ENCODE results near the gene SORCS3. TPM values are rescaled to one million over a fixed set of nuclear protein-coding genes. Genes with fewer than 3 reads are reported as not detected.
A peak's percentile ranks its signal among the peaks of the same experiment; 100 is the strongest.

SORCS3 gene
- total RNA-seq, 1 donor from 2014 or later: 0.19 TPM

DNA sequence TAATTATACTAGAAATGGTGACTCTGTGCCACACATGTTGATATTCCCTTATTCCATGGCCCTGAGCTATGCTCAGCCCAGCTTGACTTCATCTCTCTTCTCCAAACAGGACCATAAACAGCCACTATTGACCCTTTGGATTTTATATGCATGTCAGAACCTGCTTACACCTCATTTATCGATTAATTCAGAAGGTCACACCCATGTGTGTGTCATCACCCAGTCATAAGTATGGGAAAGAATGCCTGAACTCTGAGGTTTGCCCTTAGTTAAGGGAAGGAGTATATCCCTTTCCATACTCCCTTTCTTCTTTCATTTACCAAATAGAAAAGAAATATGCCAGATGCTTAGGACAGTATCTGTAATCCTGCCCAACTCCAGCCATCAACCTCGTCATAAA is 602.3 kb downstream of the SORCS3 start:
- ATAC-seq (ENCODE audit: poor library complexity) (no peak), DNase-seq (no peak)
- intact Hi-C loops (cut with DNase I): no loop called here

DNA sequence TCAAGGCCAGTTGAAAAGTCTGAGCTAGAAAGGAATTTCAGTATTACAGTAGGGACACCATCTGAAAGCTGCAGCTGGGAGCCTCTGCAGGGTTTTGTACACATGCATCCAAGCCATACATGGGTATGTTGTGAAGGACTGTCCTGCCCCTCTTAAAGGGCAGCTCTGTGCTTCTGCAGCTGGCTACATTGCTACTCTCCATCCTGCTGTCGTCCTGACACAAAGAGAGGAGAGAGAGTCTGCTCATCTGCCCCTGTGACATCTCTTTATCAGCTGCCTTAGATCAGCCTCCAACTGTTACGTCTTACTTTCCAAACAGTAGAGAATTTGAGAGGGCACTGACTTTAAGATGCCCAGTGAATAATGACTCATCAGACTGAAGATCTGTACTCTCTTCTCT is 602.7 kb downstream of the SORCS3 start:
- DNase-seq: no peak
- ATAC-seq (ENCODE audit: poor library complexity): no peak
- intact Hi-C loops (cut with DNase I): no loop called here

DNA sequence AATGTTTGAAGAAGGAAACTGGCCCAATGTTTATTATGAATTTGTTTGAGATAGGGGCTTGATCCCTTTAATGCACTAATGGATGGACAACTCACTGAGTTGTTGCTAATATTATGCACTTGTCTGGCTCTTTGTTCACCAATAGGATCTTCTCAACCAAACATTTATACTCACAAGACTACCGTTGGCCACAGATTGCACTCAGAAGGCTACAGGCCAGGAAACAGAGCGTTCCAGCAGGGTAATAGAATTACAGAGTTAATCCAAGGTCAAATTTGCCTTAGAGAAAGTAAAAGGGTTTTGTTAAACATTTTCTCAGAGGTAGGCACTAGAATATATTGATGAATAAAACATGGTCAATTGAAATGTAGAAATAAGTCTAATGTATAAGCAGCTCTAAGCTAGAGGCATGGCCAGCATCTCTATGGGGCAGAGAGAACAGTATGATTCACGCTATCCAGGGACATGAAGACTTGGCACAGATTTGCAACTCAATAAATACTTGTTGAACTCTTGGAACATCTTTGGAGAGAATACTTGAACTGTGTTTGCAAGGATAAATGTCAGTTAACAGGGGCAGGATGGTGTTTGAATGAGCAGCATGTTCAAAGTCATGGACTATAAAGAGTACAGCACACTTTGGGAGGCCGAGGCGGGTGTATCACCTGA is 606.9 kb downstream of the SORCS3 start:
- intact Hi-C loops (cut with DNase I): no loop called here
- peak; percentile 79 for ATAC-seq (ENCODE audit: poor library complexity)
- no peak for DNase-seq

DNA sequence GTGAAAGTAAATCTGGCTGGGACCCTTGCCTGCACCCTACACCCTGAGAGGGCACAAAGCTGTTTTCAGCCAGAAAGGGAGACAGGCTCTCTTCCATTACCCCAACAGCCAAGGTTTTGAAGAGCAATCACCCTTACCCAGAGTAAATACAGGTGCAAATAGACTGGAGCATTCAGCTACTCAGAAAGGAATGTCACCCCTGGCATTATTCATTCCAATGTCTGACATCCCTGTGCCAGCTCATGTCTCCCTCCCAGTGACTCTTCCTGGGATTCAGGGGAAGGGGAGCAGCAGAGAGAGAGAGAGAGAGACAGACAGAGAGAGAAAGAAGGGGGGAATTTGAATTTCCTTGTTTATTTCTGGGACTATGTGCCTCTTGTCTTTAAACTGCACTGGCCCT is 611.8 kb downstream of the SORCS3 start:
- ATAC-seq (ENCODE audit: poor library complexity) (peak; percentile 36), DNase-seq (no peak)
- intact Hi-C loops (cut with DNase I): no loop called here

DNA sequence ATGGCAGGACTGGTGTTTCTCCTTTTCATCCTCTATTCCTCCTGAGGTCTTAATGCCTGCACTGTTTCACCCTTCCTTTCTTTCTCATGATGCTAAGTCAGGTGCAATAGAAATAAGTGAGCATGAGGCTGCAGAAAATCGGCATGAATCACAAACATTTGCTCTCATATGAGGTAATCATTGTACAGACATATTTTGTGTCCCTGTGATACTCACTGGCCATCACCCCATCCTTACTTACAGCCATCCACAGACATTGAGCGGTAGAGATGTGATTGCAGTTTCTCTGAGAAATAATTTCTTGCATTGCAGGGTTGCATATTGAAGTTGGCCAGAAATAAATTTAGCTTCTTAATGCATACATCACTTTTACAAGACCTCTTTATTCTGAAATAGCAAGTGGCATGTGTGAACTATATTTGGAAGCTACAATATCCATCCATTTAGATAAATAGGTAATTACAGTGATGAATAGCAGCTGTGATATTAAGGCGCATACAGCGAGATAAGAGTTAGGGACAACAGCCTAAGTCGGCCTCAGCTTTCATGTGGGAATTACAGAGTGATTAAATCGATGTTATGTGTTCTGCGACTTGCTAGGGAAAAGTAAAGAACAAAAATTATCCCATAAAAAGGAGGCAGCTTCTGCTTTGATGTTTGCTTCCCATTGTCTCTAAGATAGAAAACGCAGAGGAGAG is 612.6 kb downstream of the SORCS3 start:
- no peak for DNase-seq
- intact Hi-C loops (cut with DNase I): no loop called here
- no peak for ATAC-seq (ENCODE audit: poor library complexity)

DNA sequence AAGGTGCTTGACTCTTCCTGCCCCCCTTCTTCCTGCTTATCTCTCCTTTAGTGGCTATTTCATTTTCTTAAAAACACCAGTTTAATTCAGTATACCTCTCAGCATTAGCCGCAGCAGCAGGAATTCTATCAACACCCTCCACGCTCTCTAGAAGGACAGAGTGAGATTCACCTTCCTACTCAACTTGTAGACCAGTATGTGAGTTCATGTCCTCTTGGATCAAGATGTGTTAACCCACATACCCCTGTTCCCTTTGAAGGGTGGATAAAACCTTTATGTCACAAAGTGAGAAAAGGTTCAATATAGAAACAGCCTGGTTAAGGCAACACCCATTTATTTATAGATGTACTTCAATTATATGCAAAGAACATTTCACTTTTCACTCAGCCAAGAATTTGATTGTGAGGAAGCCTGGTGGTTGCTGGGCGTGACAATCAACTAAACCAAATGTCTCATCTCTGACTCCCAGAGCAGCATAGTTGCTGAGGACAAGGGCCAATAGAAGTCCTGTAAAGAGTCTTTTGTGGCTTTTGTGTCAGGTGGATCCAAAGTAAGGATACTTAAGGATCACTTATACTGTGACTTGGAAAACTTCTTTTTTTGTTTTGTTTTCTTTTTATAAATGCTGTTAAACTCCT is 617.1 kb downstream of the SORCS3 start:
- no peak for DNase-seq
- peak; percentile 83 for ATAC-seq (ENCODE audit: poor library complexity)
- intact Hi-C loops (cut with DNase I): no loop called here

DNA sequence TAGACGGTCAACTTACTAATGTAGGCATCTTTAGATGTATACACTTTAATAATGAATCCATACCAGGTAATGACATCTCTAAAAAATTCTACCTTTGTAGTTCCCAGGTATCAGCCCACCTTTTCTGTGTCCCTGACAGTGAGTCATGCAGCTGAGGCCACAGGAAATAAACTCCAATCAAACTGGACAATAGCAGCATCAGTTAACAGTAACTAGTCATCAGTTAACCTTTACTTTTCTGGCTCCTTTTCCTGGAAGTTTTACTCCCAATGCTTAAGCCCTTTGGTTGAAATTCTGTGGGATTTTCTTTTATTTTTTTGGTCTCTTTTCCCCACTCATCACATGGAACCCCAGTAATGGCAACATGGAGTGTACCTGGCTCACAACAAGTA is 617.6 kb downstream of the SORCS3 start:
- ATAC-seq (ENCODE audit: poor library complexity) (no peak), DNase-seq (no peak)
- intact Hi-C loops (cut with DNase I): no loop called here

DNA sequence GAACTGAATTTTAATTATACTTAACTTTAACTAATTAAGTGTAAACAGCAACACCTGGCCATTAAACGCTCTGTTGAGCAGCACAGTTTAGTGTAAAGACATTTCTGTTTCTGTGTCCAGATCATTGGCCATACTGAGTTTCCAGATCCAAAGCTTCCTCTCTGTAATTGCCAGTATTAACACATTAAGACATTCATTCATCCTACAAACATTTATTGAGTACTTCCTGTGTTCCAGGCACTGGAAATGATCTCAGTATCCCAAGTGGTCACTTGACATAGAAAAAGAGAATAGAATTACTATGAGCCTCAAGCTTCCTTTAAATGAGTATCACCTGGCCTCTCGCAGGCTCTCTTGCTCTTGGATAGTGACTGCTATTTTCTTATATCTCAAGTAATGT is 618.1 kb downstream of the SORCS3 start:
- ATAC-seq (ENCODE audit: poor library complexity): no peak
- no peak for DNase-seq
- intact Hi-C loops (cut with DNase I): no loop called here

DNA sequence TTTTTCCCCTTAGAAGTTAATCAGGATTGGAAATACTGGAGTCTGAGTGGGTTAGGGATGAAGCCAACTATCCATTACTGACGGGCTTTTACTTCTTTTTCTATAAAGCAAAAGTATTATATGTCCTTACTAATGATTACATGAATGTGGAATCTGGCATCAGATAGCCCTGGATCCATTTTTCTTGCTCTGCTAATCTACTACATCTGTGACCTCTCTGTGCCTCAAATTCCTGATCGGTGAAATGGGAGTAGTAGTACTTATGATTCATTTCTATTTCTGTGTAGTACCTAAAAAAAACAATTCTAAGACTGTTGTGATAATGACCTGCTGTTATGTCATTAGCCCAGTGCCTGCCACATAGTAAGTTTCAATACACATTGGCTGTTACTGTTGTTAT is 621.6 kb downstream of the SORCS3 start:
- intact Hi-C loops (cut with DNase I): no loop called here
- DNase-seq: no peak
- ATAC-seq (ENCODE audit: poor library complexity): no peak

DNA sequence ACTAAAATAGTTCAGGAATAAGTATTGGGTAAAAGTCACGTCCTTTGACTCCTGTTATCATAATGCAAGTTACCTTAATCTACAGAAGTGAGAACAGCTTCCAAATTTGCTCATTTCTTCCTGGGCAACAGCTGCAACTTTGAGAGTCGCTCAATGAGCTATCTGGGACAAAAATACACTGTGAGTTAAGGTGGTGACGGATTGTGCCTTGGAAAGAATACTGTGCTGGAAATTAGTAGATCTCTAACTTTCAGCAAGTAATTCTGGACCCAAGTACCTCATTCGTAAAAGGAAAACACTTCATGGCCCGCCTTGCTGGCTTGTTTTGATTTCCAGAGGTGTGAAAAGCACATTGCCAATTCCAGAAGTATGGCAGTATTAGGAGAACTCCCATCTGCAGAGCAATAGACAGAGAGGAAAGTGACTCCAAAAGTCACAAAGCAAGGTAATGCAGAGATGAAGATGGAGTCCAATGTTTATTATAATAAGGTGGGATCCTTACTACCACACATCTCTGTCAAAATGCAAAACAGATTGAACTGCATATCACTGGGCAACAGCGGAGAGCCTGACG is 626.0 kb downstream of the SORCS3 start:
- DNase-seq: no peak
- intact Hi-C loops (cut with DNase I): no loop called here
- ATAC-seq (ENCODE audit: poor library complexity): peak; percentile 90

DNA sequence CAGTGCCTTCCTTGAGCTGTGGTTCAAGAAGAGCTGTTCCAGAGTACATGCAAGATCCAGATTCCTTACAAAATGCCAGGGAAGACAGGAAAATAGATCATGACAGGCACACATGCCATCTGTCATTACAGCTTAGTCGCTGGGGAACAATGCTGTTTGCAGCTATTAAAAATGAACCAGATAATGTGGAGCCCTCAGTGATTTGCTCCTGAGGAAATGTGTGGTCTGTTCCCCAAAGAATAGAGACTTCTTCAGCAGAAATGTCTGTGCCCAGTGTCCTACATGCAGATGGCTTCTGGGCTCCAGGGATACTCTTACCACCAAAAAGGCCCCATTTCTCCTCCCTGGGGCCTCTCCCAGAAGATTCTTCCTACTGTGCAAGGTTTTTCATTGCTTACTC is 627.9 kb downstream of the SORCS3 start:
- ATAC-seq (ENCODE audit: poor library complexity) (no peak), DNase-seq (no peak)
- intact Hi-C loops (cut with DNase I): no loop called here

DNA sequence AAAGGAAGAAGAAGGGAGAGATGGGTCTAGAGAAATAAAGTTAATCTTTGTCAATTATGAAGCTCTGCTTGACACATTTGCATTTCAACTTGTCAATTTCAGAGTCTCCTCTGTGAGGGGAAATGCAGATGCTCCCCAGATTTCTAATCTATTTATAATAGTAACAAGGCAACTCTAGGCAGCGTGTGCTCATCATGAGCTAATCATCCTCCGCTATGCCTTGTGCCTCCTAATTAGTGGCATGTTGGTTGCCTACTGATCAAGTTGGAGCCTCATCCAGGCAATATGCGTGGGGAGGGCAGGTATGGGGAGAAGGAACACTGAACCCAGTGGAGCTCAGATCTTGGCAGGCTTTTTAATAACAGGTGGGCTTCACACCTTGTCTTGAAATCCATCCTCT is 628.6 kb downstream of the SORCS3 start:
- ATAC-seq (ENCODE audit: poor library complexity) (no peak), DNase-seq (no peak)
- intact Hi-C loops (cut with DNase I): no loop called here

DNA sequence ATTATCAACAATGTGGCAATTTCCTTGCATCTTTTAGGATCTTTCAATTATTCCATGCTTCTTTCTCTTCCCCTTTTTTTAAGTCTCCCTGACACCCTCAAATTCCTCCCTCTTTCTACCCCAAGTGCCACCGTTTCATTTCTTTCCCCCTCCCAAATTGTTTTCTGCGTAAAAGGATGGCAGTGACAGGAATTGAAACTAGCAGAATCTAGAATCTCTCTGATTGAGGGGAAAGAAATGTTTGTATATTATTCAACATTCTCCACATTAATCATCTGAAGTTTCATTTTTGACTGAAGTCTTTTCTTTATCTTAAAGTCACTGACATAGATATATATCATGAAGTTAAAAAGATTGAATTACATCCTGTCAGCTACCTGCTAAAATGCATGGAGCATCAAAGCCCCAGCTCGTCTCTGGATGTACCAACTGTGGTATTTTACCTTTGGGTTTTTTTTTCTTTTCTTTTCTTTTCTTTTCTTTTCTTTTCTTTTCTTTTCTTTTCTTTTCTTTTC is 633.5 kb downstream of the SORCS3 start:
- DNase-seq: no peak
- no peak for ATAC-seq (ENCODE audit: poor library complexity)
- intact Hi-C loops (cut with DNase I): no loop called here

DNA sequence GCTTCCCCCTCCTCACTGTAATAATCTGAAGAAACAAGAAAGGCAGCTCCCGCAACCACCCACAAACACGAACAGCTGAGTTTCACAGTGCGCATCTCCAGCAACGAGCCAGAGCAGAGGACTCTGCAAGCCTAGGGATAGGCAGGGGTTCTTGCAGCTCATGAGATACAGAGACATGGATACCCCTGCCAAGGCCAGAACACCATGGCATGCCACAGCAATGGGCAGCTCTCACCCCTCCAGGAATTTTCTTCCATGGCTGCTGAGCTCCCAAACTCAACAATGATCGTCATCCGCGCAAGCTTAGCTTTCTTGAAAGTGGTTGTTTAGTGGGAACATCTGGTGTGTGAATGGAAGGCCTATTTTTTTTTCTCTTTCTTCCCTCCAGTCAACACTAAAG is 637.3 kb downstream of the SORCS3 start:
- intact Hi-C loops (cut with DNase I): no loop called here
- DNase-seq: no peak

DNA sequence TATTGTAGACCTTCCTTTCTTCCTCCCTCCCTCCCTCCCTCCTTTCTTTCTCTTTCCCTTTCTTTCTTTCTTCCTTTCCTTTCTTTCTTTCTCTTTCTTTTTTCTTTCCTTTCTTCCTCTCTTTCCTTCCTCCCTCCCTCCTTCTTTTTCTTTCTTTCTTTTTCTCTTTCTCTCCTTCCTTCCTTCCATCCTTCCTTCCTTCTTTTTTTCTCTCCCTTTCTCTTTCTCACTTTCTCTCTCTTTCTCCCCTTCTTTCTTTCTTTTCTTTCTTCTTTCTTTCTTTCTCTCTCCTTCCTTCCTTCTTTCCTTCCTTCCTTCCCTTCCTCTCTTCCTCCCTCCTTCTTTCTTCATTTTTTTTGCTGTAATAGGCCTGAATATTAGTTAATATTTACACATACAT is 638.0 kb downstream of the SORCS3 start:
- no peak for ATAC-seq (ENCODE audit: poor library complexity)
- intact Hi-C loops (cut with DNase I): no loop called here

More for the DNA sequence above, 637.3 kb downstream of the SORCS3 start:
- no peak for ATAC-seq (ENCODE audit: poor library complexity)

DNA sequence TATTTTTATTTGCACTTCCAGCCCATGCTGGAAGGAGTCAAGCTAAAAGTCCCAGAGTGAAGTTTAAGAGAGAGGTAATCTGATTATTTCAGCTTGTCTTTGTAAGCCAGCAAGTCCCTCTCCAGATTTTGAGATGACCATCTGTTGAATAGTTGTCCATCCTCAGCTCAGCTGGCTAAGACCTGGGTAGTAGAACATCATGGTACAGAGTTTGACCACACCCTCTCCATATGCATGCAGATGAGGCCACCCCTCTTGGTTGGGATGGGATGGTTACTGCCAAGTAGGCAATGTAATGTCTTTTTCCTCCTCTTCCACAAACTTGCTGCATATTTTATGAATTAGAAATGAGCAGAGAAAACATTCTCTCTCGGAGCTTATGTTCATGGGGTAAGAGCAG is 639.8 kb downstream of the SORCS3 start:
- no peak for ATAC-seq (ENCODE audit: poor library complexity)

More for the DNA sequence above, 638.0 kb downstream of the SORCS3 start:
- DNase-seq: no peak

DNA sequence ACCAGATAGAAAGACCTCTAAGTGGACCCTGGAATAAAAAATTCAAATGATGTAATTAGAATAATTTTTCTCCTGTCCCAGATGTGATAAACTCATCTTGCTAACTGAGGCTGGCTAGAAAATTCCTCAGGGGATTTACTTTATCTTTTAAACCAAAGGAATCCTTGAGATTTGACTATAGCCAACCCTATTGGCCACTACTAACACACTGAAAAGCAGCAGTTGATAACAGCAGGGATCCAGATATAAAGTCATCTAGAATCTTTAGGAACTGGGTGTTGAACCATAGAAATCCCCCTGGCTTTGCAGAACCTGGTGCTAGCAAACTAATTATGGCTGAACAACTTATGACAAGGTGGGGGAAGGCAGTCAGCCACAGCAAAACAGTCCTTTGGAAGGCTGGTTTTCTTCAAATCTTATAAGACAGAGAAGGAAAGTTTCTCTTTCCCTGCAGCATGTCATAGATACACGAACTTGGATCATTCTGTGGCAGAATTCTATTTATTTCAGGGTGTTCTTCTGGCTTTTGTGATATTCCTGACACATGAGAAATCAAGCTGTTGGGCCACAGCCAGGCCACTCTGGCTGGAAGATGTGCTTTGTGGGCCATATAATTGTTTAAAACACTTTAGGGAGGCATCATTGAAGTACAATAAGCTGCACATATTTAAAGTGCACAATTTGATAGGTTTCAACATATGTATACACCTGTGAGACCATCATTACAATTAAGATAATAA is 643.6 kb downstream of the SORCS3 start:
- intact Hi-C loops (cut with DNase I): no loop called here
- ATAC-seq (ENCODE audit: poor library complexity): no peak
- DNase-seq: no peak

More for the DNA sequence above, 639.8 kb downstream of the SORCS3 start:
- intact Hi-C loops (cut with DNase I): no loop called here
- DNase-seq: no peak

DNA sequence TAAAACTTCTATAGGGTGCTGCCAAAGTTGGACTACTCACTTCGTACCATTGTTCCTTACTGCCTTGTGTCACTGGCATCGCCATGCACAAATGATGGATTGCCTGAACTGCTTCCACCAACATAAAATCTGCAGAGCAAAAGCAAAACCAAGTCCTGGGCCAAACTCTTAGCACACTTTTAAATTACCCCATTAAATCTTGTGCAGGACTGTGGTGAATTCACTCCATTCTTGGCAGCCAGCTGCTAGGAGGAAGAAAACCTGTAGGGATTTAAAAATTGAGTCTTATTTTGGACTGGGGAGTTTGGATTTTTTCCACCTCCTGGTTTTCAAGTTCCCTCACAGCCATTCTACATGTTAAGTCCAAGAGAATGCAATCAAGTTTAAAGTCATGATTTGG is 646.9 kb downstream of the SORCS3 start:
- intact Hi-C loops (cut with DNase I): no loop called here
- ATAC-seq (ENCODE audit: poor library complexity) (no peak), DNase-seq (no peak)

DNA sequence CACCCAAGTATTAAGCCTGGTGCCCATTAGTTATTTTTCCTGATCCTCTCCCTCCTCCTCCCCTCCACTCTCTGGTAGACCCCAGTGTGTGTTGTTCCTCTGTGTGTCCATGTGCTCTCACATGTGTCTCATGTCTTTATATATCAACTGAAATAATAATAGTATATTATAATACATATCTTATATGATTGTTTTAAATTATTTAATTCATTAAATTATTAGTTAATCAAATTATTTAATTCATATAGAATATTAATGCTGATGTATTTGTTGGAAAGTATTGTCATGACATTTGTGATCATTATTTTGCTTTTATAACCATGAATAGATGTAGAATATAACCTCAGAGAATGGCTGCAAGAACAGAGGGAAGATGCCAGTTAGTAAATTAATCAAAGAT is 647.5 kb downstream of the SORCS3 start:
- no peak for DNase-seq
- ATAC-seq (ENCODE audit: poor library complexity): no peak
- intact Hi-C loops (cut with DNase I): no loop called here
